GM12878 (cell line): ENCODE measurements around the gene ANKRD55. TPM values are rescaled to one million over a fixed set of nuclear protein-coding genes. Genes with fewer than 3 reads are reported as not detected.

Experiments
- ATAC-seq: fragments of 200-7000 bp; cut with Tn5 transposase; 3 replicates; pipeline ENCODE4 v1.9.1; 2020; ENCODE audit warnings: mild to moderate bottlenecking, moderate library complexity
- BruUV-seq: library from RNA; stranded (reverse); fragments of 400-500 nt; replicated peaks from 2 replicates; lab custom pipeline; 2021; lab: Mats Ljungman, UMichigan
- CTCF ChIA-PET: fragments of 300-600 bp; sonication (Branson Sonifier 250); formaldehyde crosslinking; extraction: SDS; loops from one replicate; lab custom pipeline; 2021; ENCODE audit warnings: inconsistent platforms; lab: Yijun Ruan, JAX
- POLR2A ChIA-PET: fragments of 350-600 bp; formaldehyde crosslinking; extraction: SDS; loops from one replicate; lab custom pipeline; 2021; ENCODE audit warnings: inconsistent platforms; lab: Charles Lee
- RAD21 ChIA-PET: fragments of 300-600 bp; sonication (Branson Sonifier 250); formaldehyde crosslinking; loops from one replicate; lab custom pipeline; 2023; ENCODE audit warnings: antibody characterized with exemption; ENCODE audit not compliant: unreplicated experiment; lab: Charles Lee
- SMC1A ChIA-PET: fragments of 300-600 bp; sonication (Branson Sonifier 250); formaldehyde crosslinking; loops from one replicate; lab custom pipeline; 2023; ENCODE audit not compliant: unreplicated experiment, uncharacterized antibody; lab: Charles Lee
- DNase-seq: peaks from one replicate; pipeline ENCODE4 v3.0.0-alpha.2; 2011; ENCODE audit warnings: low read depth, low spot score
- FAIRE-seq: peaks from 3 replicates; lab custom pipeline; 2011; peaks lifted over from hg19 to GRCh38; lab: Jason Lieb, UNC
- H2AFZ ChIP-seq: 2 replicates; pipeline ENCODE4 v1.6.0; 2011; ENCODE audit warnings: low read depth, low read length, control low read depth; ENCODE audit not compliant: control insufficient read depth
- H3K27ac ChIP-seq: 2 replicates; pipeline ENCODE4 v1.5.1; 2011; ENCODE audit warnings: control low read depth; ENCODE audit not compliant: control insufficient read depth, insufficient read depth
- H3K27me3 ChIP-seq, 2 experiments: replicated peaks in 1 of 2; 2 replicates each; pipeline versions ENCODE4 v1.6.0 to v1.6.1; 2011; ENCODE audit warnings: low read length in 1 of 2; ENCODE audit not compliant: control insufficient read depth in 2 of 2, insufficient read depth in 2 of 2
- H3K36me3 ChIP-seq, 2 experiments: 2 replicates each; pipeline ENCODE4 v1.5.1; 2011; ENCODE audit warnings: low read length in 1 of 2; ENCODE audit not compliant: control insufficient read depth in 2 of 2, insufficient read depth in 2 of 2
- H3K4me1 ChIP-seq: 2 replicates; pipeline ENCODE4 v1.6.1; 2011; ENCODE audit warnings: mild to moderate bottlenecking, low read length, moderate library complexity, mixed read lengths; ENCODE audit not compliant: control insufficient read depth, insufficient read depth
- H3K4me2 ChIP-seq: 2 replicates; pipeline ENCODE4 v1.6.0; 2011; ENCODE audit warnings: control low read depth; ENCODE audit not compliant: control insufficient read depth, insufficient read depth
- H3K4me3 ChIP-seq: fragments of 200-600 bp; sonication (generic); 2 replicates; pipeline ENCODE4 v1.5.1; 2016
- H3K79me2 ChIP-seq: 2 replicates; pipeline ENCODE4 v1.6.0; 2011; ENCODE audit warnings: low read length; ENCODE audit not compliant: control insufficient read depth, insufficient read depth
- H3K9ac ChIP-seq: 2 replicates; pipeline ENCODE4 v1.8.0; 2011; ENCODE audit warnings: low read length, control low read depth, mixed read lengths; ENCODE audit not compliant: control insufficient read depth, insufficient read depth
- H3K9me3 ChIP-seq: replicated peaks from 3 replicates; pipeline ENCODE4 v1.5.1; 2011; ENCODE audit warnings: mild to moderate bottlenecking, low read length; ENCODE audit not compliant: control insufficient read depth, insufficient read depth
- H4K20me1 ChIP-seq: 2 replicates; pipeline ENCODE4 v1.6.0; 2011; ENCODE audit not compliant: control insufficient read depth, insufficient read depth
- BRCA1 ChIP-seq: IDR thresholded peaks from 2 replicates; pipeline ENCODE4 v1.6.1; 2011; ENCODE audit warnings: low read depth, low read length, improper control_type of control experiment
- GATAD2B ChIP-seq: fragments of 450-650 bp; conservative IDR thresholded peaks from 2 replicates; pipeline ENCODE4 v1.6.1; 2017; ENCODE audit warnings: low read depth, mild to moderate bottlenecking, moderate library complexity
- HSF1 ChIP-seq: fragments of 150-350 bp; IDR thresholded peaks from 2 replicates; pipeline ENCODE4 v1.6.1; 2014; ENCODE audit warnings: mild to moderate bottlenecking, low read depth, low read length
- IKZF1 ChIP-seq: fragments of 450-650 bp; conservative IDR thresholded peaks from 2 replicates; pipeline ENCODE4 v1.6.1; 2017; ENCODE audit warnings: antibody characterized with exemption, mild to moderate bottlenecking
- IKZF2 ChIP-seq, 2 experiments: fragments of 450-650 bp; IDR thresholded peaks; 2 replicates each; pipeline ENCODE4 v1.6.1; 2017; ENCODE audit warnings: mild to moderate bottlenecking in 2 of 2, moderate library complexity in 2 of 2
- IRF3 ChIP-seq: fragments of 450-650 bp; IDR thresholded peaks from 2 replicates; pipeline ENCODE4 v1.6.1; 2014; ENCODE audit warnings: mild to moderate bottlenecking
- JUNB ChIP-seq: IDR thresholded peaks from 2 replicates; pipeline ENCODE4 v1.6.1; 2016; ENCODE audit warnings: antibody characterized with exemption, mild to moderate bottlenecking
- JUND ChIP-seq: IDR thresholded peaks from 2 replicates; pipeline ENCODE4 v1.6.1; 2012; ENCODE audit warnings: low read depth, mild to moderate bottlenecking, low read length, improper control_type of control experiment, moderate library complexity
- MEF2B ChIP-seq: fragments of 450-650 bp; IDR thresholded peaks from 2 replicates; pipeline ENCODE4 v1.6.1; 2018; ENCODE audit warnings: mild to moderate bottlenecking, moderate library complexity; ENCODE audit not compliant: partially characterized antibody, poor library complexity, severe bottlenecking
- MTA2 ChIP-seq: fragments of 450-650 bp; IDR thresholded peaks from 2 replicates; pipeline ENCODE4 v1.6.1; 2016; ENCODE audit warnings: low read depth, mild to moderate bottlenecking, moderate library complexity
- PKNOX1 ChIP-seq: fragments of 450-650 bp; IDR thresholded peaks from 2 replicates; pipeline ENCODE4 v1.6.1; 2016; ENCODE audit warnings: mild to moderate bottlenecking
- POLR2AphosphoS2 ChIP-seq: IDR thresholded peaks from 2 replicates; pipeline ENCODE4 v1.6.1; 2011; ENCODE audit warnings: low read depth, mild to moderate bottlenecking, low read length, improper control_type of control experiment, moderate library complexity
- SMAD1 ChIP-seq: fragments of 450-650 bp; IDR thresholded peaks from 2 replicates; pipeline ENCODE4 v1.6.1; 2018; ENCODE audit warnings: mild to moderate bottlenecking, low read depth; ENCODE audit not compliant: partially characterized antibody
- SUZ12 ChIP-seq: fragments of 200-600 bp; sonication (generic); IDR thresholded peaks from one replicate; pipeline ENCODE4 v1.6.1; 2018; ENCODE audit warnings: antibody characterized with exemption, mild to moderate bottlenecking; ENCODE audit not compliant: unreplicated experiment
- ZBTB40 ChIP-seq: fragments of 450-650 bp; IDR thresholded peaks from 2 replicates; pipeline ENCODE4 v1.6.1; 2016; ENCODE audit warnings: mild to moderate bottlenecking, moderate library complexity, borderline replicate concordance
- ZNF384 ChIP-seq: IDR thresholded peaks from 2 replicates; pipeline ENCODE4 v1.6.1; 2012; ENCODE audit warnings: low read depth, mild to moderate bottlenecking, low read length, improper control_type of control experiment, borderline replicate concordance
- WGBS: methylation state at CpG from one replicate; pipeline ENCODE4 v1.1.6; 2016; ENCODE audit warnings: low lambda C conversion rate; ENCODE audit not compliant: insufficient replicate concordance, insufficient coverage; ENCODE audit errors: missing lambda C conversion rate; 5-methylcytosine and 5-hydroxymethylcytosine counted together
- in situ Hi-C: fragments of 300-500 bp; cut with MboI; formaldehyde crosslinking; loops from 9 replicates; pipeline ENCODE4 v1.14.3; 2018; ENCODE audit warnings: mixed read lengths
- intact Hi-C: fragments of 100-400 bp; cut with micrococcal nuclease; formaldehyde crosslinking; loops from one replicate; pipeline ENCODE4 v1.14.2; 2022; ENCODE audit not compliant: unreplicated experiment
- polyA plus RNA-seq, 11 experiments: library from polyadenylated mRNA; depleted of rRNA in 4 of 11; unstranded in 6 of 11; stranded (reverse) in 5 of 11; fragments of >200 nt; fragmentation: Nextera tagmentation in 4 of 11; fragmentation: Illumina TruSeq in 1 of 11; extraction: Ambion mirVana in 4 of 11; extraction: Trizol in 1 of 11; gene quantifications; 1 replicate in 1 of 11; 2 replicates in 10 of 11; pipeline versions ENCODE4 v1.2.1 to v1.2.3, GENCODE V29; 2011 to 2016; ENCODE audit warnings: inconsistent platforms in 2 of 11, missing spikeins in 2 of 11, low read depth in 1 of 11
- total RNA-seq, 4 experiments: library from RNA; depleted of rRNA in 3 of 4; stranded (reverse); fragments of >200 nt in 3 of 4; fragmentation: Illumina TruSeq in 1 of 4; extraction: Trizol in 1 of 4; gene quantifications; 2 replicates each; pipeline versions ENCODE4 v1.2.1 to v1.2.3, GENCODE V29; 2013 to 2021

Gene ANKRD55
- total and polyA plus RNA-seq, 10 of the 15 experiments (the other 5 are each of a cell fraction or from before 2014, with no cell fraction given): 0.04 TPM; not detected in 9

- POLR2A ChIA-PET: interaction anchor here (0.7 to 4.2 kb wide), 10 partner anchors 11 to 165 kb away, joined by 3 to 38 read pairs (median 3); partner anchors contain the start of gene IL6ST
- H3K9ac ChIP-seq: no peak overlapping the region
- H2AFZ ChIP-seq: no peak overlapping the region
- H3K27me3 ChIP-seq: no peaks in the 10 kb centered on the region
- SMC1A ChIA-PET: interaction anchor here (0.6 to 7.8 kb wide), 19 partner anchors 11 to 141 kb away, joined by 3 to 130 read pairs (median 6); partner anchors contain the start of gene IL6ST
- H3K9me3 ChIP-seq: no peaks in the 10 kb centered on the region
- H3K36me3 ChIP-seq: no peaks in the 10 kb centered on the region
- intact Hi-C loops: no loop called here
- RAD21 ChIA-PET: interaction anchor here (0.8 to 6.0 kb wide), 12 partner anchors 12 to 141 kb away, joined by 3 to 92 read pairs (median 8); partner anchors contain the start of gene IL6ST
- BruUV-seq: no TSS peak
- WGBS: 0% methylated on average over 6 of the region's 7 CpGs
- H3K27ac ChIP-seq: peak overlapping the region; percentile 28
- CTCF ChIA-PET: interaction anchor here (0.6 to 4.6 kb wide), 8 partner anchors 12 to 141 kb away, joined by 3 to 24 read pairs (median 5); no protein-coding TSS in a partner anchor
- H3K4me1 ChIP-seq: peaks cover 21% of the 10 kb centered on the region
- peak; percentile 93 for DNase-seq
- peak; percentile 55 for ATAC-seq
- in situ Hi-C loops: no loop called here
- peak overlapping the region; percentile 39 for H3K4me2 ChIP-seq
- FAIRE-seq: no peak
- H4K20me1 ChIP-seq: no peaks in the 10 kb centered on the region
- no peaks in the 10 kb centered on the region for H3K79me2 ChIP-seq
- no peak overlapping the region for H3K4me3 ChIP-seq
- no peak for TF ChIP-seq IRF3
- TF ChIP-seq PKNOX1: peak; percentile 86
- no peak for TF ChIP-seq JUND
- peak; percentile 69; the same call in 1 of the 2 replicates for TF ChIP-seq ZNF384
- no peak for TF ChIP-seq BRCA1
- peak; percentile 19; the same call in 1 of the 2 replicates for TF ChIP-seq JUNB
- no peak for TF ChIP-seq POLR2AphosphoS2
- no peak for TF ChIP-seq HSF1
- no peak for TF ChIP-seq SUZ12
- peak; percentile 52 for TF ChIP-seq SMAD1
- 0 out of 2 replicates have a peak, but pooled peaks have one; percentile 25 for TF ChIP-seq GATAD2B
- TF ChIP-seq IKZF2 (IDR thresholded peaks at IDR 0.05): peak; percentile 85 to 87
- peak; percentile 74 for TF ChIP-seq MEF2B
- no peak for TF ChIP-seq ZBTB40
- peak; percentile 62; the same call in 1 of the 2 replicates for TF ChIP-seq IKZF1
- TF ChIP-seq MTA2: peak; percentile 89
Observed at GRCh38 chr5:56077796-56078233, 155.3 kb downstream of the ANKRD55 start.
